Measurements from ENCODE around the gene TESK1.
"Not testable (repeated sequence)": the region's sequence is repeated elsewhere in the genome, so short reads cannot be mapped to it uniquely, and the experiment has no call there.

Gene TESK1

GRCh38 chr9:35604578-35605350, at the start of gene TESK1:
TSS of gene TESK1 (plus strand) at chr9:35605262. CDS start at chr9:35605620, 358 bp downstream.
- peak; percentile 81 to 84 for DNase-seq

- DNase-seq: no peak
Observed at GRCh38 chr9:35555881-35556280, 49.2 kb upstream of the TESK1 start.

- no peak for DNase-seq
Observed at GRCh38 chr9:35556776-35557175, 48.3 kb upstream of the TESK1 start.

GRCh38 chr9:35557320-35557719, 47.7 kb upstream of the TESK1 start:
- DNase-seq: no peak

- DNase-seq: no peak
Observed at GRCh38 chr9:35558185-35558584, 46.9 kb upstream of the TESK1 start.

GRCh38 chr9:35559792-35560530, 45.1 kb upstream of the TESK1 start:
- DNase-seq: no peak

GRCh38 chr9:35560625-35561337, 44.3 kb upstream of the TESK1 start:
- DNase-seq: no peak

- no peak for DNase-seq
Observed at GRCh38 chr9:35561468-35562261, 43.4 kb upstream of the TESK1 start.

GRCh38 chr9:35562895-35563780, 41.9 kb upstream of the TESK1 start:
- DNase-seq: no peak

- DNase-seq: no peak
Observed at GRCh38 chr9:35563791-35564197, 41.3 kb upstream of the TESK1 start.

GRCh38 chr9:35564658-35565061, 40.4 kb upstream of the TESK1 start:
- DNase-seq: no peak

- DNase-seq: no peak
Observed at GRCh38 chr9:35566417-35566816, 38.6 kb upstream of the TESK1 start.

GRCh38 chr9:35568196-35568595, 36.9 kb upstream of the TESK1 start:
- DNase-seq: no peak

GRCh38 chr9:35569206-35569605, 35.9 kb upstream of the TESK1 start:
- no peak for DNase-seq

GRCh38 chr9:35570709-35571504, 34.2 kb upstream of the TESK1 start:
- DNase-seq: peak in 1 of 2 donors; percentile 7

- DNase-seq: no peak
Observed at GRCh38 chr9:35574578-35575122, 30.4 kb upstream of the TESK1 start.

- no peak for DNase-seq
Observed at GRCh38 chr9:35575478-35575877, 29.6 kb upstream of the TESK1 start.

- no peak for DNase-seq
Observed at GRCh38 chr9:35577486-35577885, 27.6 kb upstream of the TESK1 start.

- no peak for DNase-seq
Observed at GRCh38 chr9:35579130-35579529, 25.9 kb upstream of the TESK1 start.

- DNase-seq: not testable (repeated sequence)
Observed at GRCh38 chr9:35579659-35580227, 25.3 kb upstream of the TESK1 start.
